Hepatocyte (in vitro differentiated cells): Measurements from ENCODE around the gene WDPCP.
"Not testable (repeated sequence)": the region's sequence is repeated elsewhere in the genome, so short reads cannot be mapped to it uniquely, and the experiment has no call there.

Source experiments
- EZH2 ChIP-seq: fragments of 200-600 bp; sonication (generic); IDR thresholded peaks from 2 replicates; pipeline ENCODE4 v1.6.1; 2016; ENCODE audit warnings: antibody characterized with exemption, mild to moderate bottlenecking, borderline replicate concordance
- EZH2phosphoT487 ChIP-seq: fragments of 200-600 bp; sonication (generic); IDR thresholded peaks from one replicate; pipeline ENCODE4 v1.6.1; 2018; ENCODE audit warnings: antibody characterized with exemption, mild to moderate bottlenecking, low read depth, moderate library complexity; ENCODE audit not compliant: unreplicated experiment, severe bottlenecking
- TF ChIP-seq, protein P1 (sequence below): fragments of 200-600 bp; sonication (generic); IDR thresholded peaks from 2 replicates; pipeline ENCODE4 v1.5.1; 2016; ENCODE audit warnings: antibody characterized with exemption, mild to moderate bottlenecking; ENCODE audit not compliant: poor library complexity

DNA sequence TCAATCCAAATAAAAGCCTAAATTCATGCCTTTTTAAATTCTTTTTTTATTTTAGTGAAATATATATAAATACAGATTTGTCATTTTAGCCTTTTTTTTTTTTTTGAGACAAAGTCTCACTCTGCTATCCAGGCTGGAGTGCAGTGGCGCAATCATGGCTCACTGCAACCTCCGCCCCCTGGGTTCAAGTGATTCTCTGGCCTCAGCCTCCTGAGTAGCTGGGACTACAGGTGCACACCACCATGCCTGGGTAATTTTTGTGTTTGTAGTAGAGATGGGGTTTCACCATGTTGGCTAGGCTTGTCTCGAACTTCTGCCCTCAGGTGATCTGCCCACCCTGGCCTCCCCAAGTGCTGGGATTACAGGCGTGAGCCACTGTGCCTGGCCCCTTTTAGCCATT lies 513.9 kb downstream of the WDPCP start:
- TF ChIP-seq, protein P1, sequence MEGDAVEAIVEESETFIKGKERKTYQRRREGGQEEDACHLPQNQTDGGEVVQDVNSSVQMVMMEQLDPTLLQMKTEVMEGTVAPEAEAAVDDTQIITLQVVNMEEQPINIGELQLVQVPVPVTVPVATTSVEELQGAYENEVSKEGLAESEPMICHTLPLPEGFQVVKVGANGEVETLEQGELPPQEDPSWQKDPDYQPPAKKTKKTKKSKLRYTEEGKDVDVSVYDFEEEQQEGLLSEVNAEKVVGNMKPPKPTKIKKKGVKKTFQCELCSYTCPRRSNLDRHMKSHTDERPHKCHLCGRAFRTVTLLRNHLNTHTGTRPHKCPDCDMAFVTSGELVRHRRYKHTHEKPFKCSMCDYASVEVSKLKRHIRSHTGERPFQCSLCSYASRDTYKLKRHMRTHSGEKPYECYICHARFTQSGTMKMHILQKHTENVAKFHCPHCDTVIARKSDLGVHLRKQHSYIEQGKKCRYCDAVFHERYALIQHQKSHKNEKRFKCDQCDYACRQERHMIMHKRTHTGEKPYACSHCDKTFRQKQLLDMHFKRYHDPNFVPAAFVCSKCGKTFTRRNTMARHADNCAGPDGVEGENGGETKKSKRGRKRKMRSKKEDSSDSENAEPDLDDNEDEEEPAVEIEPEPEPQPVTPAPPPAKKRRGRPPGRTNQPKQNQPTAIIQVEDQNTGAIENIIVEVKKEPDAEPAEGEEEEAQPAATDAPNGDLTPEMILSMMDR: not testable (repeated sequence)
- TF ChIP-seq EZH2, EZH2phosphoT487: not testable (repeated sequence)
